Epithelial cell of proximal tubule (primary cell): ENCODE measurements around the gene PLCG2. TPM values are rescaled to one million over a fixed set of nuclear protein-coding genes. Genes with fewer than 3 reads are reported as not detected.
"Not testable (repeated sequence)": the region's sequence is repeated elsewhere in the genome, so short reads cannot be mapped to it uniquely, and the experiment has no call there.

Source experiments
- DNase-seq: peaks from one replicate; pipeline ENCODE4 v3.0.0-alpha.2; 2011; ENCODE audit warnings: low read depth
- H3K4me3 ChIP-seq: 2 replicates; pipeline ENCODE4 v1.5.1; 2011; ENCODE audit warnings: low read depth, mild to moderate bottlenecking, low read length
- CTCF ChIP-seq: conservative IDR thresholded peaks from 2 replicates; pipeline ENCODE4 v1.5.1; 2012; ENCODE audit warnings: low read depth, mild to moderate bottlenecking, low read length
- total RNA-seq: library from RNA; depleted of rRNA; stranded (reverse); fragments of >200 nt; gene quantifications from 2 replicates; pipeline ENCODE4 v1.2.3, GENCODE V29; 2015

Gene PLCG2
- total RNA-seq, 1 donor from 2014 or later, result 0.58 TPM

DNA sequence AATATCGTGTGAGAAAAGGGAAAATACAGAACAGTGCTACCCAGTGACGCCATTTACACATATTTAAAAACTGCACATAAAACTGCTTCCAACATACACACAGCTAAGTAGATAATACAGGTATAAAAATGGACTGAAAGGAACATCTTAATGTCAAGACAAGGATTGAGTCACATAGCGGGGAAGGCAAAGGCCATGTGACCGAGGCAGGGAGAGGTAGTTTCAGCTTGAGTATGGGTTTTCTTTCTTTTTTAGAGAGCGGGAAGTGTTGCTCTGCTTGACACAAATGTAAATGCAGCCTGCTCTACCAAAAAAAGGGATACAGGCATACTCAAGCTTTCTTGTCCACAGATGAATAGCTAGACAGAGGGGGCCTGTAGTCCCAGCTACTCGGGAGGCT, 185.7 kb downstream of the PLCG2 start:
- no peak for TF ChIP-seq CTCF
- no peak for DNase-seq
- no peak overlapping the region for H3K4me3 ChIP-seq

- H3K4me3 ChIP-seq, result no peak overlapping the region
- TF ChIP-seq CTCF, result no peak
- no peak for DNase-seq
Measured at GRCh38 chr16:81967358-81967757, 188.3 kb downstream of the PLCG2 start.

DNA sequence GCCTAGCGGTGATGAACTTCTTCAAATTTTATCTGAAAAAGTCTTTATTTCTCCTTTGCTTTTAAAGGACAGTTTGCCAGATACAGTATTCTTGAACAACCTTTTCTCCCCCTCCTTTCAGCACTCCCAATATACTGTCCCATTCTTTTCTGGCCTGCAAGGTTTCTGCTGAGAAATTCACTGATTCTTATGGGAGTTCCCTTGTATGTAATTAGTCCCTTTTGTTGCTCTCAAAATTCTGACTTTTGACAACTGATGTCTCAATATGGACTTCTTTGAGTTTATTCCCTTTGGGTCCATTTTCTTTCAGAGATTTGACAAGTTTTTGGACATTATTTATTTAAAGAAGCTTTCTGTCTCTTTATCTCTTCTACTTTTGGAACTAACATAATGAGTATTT, 192.8 kb downstream of the PLCG2 start:
- H3K4me3 ChIP-seq, result no peak overlapping the region
- TF ChIP-seq CTCF, result no peak
- no peak for DNase-seq

DNA sequence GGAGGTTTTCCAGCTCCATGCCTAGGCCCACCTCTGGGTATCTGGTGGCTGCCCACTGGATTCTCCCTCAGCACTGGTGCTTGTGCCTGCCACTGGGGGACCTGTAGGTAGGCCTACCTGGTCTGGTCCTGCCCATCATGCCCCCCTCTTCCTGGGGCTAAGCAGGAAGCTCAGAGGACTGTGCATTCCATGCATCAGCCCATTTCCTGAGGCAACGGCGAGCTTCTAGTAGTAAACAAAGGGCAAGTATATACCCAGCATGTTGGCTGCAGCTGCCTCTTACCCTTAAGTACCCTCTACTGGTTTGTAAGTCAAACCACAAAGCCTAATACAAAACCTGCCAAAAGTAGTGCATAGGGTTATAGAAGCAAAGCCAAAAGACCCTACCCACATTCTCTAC, 194.6 kb downstream of the PLCG2 start:
- no peak overlapping the region for H3K4me3 ChIP-seq
- TF ChIP-seq CTCF, result no peak
- no peak for DNase-seq

GRCh38 chr16:81975637-81976036, 196.5 kb downstream of the PLCG2 start:
- no peak for TF ChIP-seq CTCF

DNA sequence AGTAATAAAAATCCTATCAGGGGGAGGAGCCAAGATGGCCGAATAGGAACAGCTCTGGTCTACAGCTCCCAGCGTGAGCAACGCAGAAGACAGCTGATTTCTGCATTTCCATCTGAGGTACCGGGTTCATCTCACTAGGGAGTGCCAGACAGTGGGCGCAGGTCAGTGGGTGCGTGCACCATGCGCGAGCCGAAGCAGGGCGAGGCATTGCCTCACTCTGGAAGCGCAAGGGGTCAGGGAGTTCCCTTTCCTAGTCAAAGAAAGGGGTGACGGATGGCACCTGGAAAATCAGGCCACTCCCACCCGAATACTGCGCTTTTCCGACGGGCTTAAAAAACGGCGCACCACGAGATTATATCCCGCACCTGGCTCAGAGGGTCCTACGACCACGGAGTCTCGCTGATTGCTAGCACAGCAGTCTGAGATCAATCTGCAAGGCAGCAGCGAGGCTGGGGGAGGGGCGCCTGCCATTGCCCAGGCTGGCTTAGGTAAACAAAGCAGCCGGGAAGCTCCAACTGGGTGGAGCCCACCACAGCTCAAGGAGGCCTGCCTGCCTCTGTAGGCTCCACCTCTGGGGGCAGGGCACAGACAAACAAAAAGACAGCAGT, 198.3 kb downstream of the PLCG2 start:
- H3K4me3 ChIP-seq, DNase-seq: not testable (repeated sequence)

More at GRCh38 chr16:81975637-81976036, 196.5 kb downstream of the PLCG2 start:
- no peak overlapping the region for H3K4me3 ChIP-seq
- DNase-seq, result no peak

GRCh38 chr16:81987121-81987520, 208.0 kb downstream of the PLCG2 start:
- no peak overlapping the region for H3K4me3 ChIP-seq
- TF ChIP-seq CTCF, result no peak
- DNase-seq, result no peak
